C4-2B (cell line): Measurements from ENCODE around the gene PCNT.
A peak's percentile ranks its signal among the peaks of the same experiment; 100 is the strongest.

Experiments used
- H3K27ac ChIP-seq: fragments of 450-650 bp; 2 replicates; pipeline ENCODE4 v1.5.1; 2017
- ZFX ChIP-seq: fragments of 450-650 bp; IDR thresholded peaks from 2 replicates; pipeline ENCODE4 v1.6.1; 2017
- TF ChIP-seq, protein P1 (sequence below): fragments of 450-650 bp; conservative IDR thresholded peaks from 2 replicates; pipeline ENCODE4 v1.5.1; 2017; ENCODE audit warnings: mild to moderate bottlenecking

PCNT gene

GRCh38 chr21:46455575-46456385 lies 131.8 kb downstream of the PCNT start:
- no peak overlapping the region for H3K27ac ChIP-seq
- no peak for TF ChIP-seq ZFX
- TF ChIP-seq, protein P1, sequence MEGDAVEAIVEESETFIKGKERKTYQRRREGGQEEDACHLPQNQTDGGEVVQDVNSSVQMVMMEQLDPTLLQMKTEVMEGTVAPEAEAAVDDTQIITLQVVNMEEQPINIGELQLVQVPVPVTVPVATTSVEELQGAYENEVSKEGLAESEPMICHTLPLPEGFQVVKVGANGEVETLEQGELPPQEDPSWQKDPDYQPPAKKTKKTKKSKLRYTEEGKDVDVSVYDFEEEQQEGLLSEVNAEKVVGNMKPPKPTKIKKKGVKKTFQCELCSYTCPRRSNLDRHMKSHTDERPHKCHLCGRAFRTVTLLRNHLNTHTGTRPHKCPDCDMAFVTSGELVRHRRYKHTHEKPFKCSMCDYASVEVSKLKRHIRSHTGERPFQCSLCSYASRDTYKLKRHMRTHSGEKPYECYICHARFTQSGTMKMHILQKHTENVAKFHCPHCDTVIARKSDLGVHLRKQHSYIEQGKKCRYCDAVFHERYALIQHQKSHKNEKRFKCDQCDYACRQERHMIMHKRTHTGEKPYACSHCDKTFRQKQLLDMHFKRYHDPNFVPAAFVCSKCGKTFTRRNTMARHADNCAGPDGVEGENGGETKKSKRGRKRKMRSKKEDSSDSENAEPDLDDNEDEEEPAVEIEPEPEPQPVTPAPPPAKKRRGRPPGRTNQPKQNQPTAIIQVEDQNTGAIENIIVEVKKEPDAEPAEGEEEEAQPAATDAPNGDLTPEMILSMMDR = no peak

- peak overlapping the region; percentile 99 for H3K27ac ChIP-seq
- TF ChIP-seq, protein P1 = no peak
- no peak for TF ChIP-seq ZFX
Observed at GRCh38 chr21:46456750-46457149, 132.8 kb downstream of the PCNT start.

- peak overlapping the region; percentile 99 for H3K27ac ChIP-seq
- TF ChIP-seq, protein P1 = no peak
- no peak for TF ChIP-seq ZFX
Observed at GRCh38 chr21:46457801-46458314, 133.9 kb downstream of the PCNT start.

DNA sequence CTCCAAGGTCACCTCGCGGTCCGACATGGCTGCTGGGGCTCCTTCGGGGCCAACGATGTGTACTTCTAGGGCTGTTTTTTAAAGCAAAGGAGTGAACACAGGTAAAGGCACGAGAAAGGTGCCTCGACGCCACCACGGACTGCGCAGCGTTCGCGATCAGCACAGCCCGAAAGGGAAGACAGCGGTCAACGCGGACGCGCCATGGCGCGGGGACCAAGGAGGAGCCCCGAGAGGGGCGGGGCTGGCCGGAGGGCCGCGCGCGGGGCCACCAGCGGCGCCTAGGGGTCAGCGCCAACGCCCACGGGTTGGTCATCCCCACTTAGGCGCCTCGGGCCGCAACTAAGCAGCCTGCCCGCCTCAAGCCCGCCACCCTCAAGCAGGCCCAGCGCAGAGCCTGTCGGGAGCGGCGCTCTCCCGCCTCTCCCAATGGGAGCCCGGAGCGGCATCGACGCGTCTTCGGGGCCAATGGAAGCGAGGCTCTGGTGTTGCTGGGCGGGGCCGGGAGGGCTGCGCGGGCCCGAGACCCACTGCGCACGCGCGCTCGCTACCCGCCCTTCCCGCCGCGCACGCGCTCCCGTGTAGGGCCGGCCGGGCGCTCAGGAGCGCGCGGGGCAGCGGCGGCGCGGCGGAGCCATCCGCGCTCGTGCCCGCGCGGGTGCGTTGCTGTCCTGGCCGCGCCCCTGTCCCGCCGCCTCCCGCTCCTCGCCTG lies 134.5 kb downstream of the PCNT start, which contains the start of gene DIP2A:
TSS of gene DIP2A (plus strand) at position 577 of the 709 bp plus-strand sequence. CDS start 241 bp downstream, outside the sequence.
- TF ChIP-seq, protein P1 = no peak; the same call in 1 of the 2 replicates
- TF ChIP-seq ZFX = peak; percentile 74
- peak within 1 kb of the TSS; percentile 99 for H3K27ac ChIP-seq

GRCh38 chr21:46459024-46459355 lies 135.0 kb downstream of the PCNT start:
- H3K27ac ChIP-seq = peak overlapping the region; percentile 99
- TF ChIP-seq, protein P1 = no peak
- TF ChIP-seq ZFX = no peak

DNA sequence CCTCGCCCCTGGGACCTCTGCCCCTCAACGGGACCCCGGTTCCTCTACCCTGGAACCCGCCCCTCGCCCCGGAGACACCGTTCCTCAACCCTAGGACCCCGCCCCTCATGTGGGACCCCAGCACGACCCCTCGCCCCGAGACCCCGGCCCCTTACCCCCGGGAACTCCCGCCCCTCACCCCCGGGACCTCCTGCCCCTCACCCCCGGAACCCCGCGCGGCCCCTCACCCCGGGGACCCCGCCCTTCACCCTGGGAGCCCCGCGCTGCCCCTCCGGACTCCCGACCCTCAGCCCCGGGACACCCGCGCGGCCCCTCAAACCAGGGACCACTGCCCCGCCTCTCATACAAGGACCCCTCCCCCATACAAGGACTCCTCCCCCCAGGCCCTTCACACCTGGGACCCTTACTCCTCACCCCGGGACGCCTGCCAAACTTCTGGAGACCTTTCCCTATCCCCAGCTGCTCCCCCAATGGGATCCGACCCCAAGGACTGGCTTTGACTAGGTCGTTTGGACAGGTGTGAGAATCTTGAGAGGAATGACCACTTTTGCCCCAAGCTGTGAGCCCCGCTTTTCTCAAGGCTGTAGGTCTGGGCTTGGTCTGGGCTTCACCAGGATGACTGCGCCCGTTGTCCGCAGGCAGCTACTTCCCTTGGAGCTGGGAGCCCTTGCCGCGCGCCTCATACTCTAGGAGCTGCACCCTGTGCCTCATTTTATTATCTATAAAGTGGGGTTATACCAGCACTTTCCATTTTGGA lies 135.6 kb downstream of the PCNT start:
- peak overlapping the region; percentile 99 for H3K27ac ChIP-seq
- no peak for TF ChIP-seq ZFX
- TF ChIP-seq, protein P1 = no peak
